IMR-90 (cell line): ENCODE results near the gene BLMH. TPM values are rescaled to one million over a fixed set of nuclear protein-coding genes. Genes with fewer than 3 reads are reported as not detected.

Source experiments
- ATAC-seq: fragments of 200-7000 bp; cut with Tn5 transposase; 2 replicates; pipeline ENCODE4 v1.9.1; 2020; ENCODE audit warnings: low read depth, mild to moderate bottlenecking, moderate library complexity
- BruUV-seq: library from RNA; stranded (reverse); fragments of 400-500 nt; replicated peaks from 2 replicates; lab custom pipeline; 2021; lab: Mats Ljungman, UMichigan
- CTCF ChIA-PET: fragments of 300-600 bp; formaldehyde crosslinking; extraction: SDS; loops from one replicate; lab custom pipeline; 2021; ENCODE audit warnings: antibody characterized with exemption; lab: Yijun Ruan, JAX
- POLR2A ChIA-PET: fragments of 300-600 bp; sonication (Branson Sonifier 250); formaldehyde crosslinking; loops from one replicate; lab custom pipeline; 2022; ENCODE audit warnings: antibody characterized with exemption; ENCODE audit not compliant: unreplicated experiment; lab: Charles Lee
- DNase-seq: peaks from one replicate; pipeline ENCODE4 v3.0.0; 2013
- H2AFZ ChIP-seq: replicated peaks from 2 replicates; pipeline ENCODE3; 2013; ENCODE audit warnings: low read length, mild to moderate bottlenecking; ENCODE audit not compliant: poor library complexity
- H2AK5ac ChIP-seq: 2 replicates; pipeline ENCODE4 v1.6.1; 2013; ENCODE audit warnings: low read depth, low read length, inconsistent platforms
- H2AK9ac ChIP-seq: replicated peaks from 2 replicates; pipeline ENCODE3; 2013; ENCODE audit warnings: mild to moderate bottlenecking, low read depth, low read length, moderate library complexity; ENCODE audit not compliant: poor library complexity
- H2BK120ac ChIP-seq: 2 replicates; pipeline ENCODE4 v1.6.1; 2013; ENCODE audit warnings: low read depth, low read length, inconsistent platforms
- H2BK15ac ChIP-seq: 3 replicates; pipeline ENCODE4 v1.6.1; 2013; ENCODE audit warnings: low read depth, low read length, inconsistent platforms
- H2BK20ac ChIP-seq: 2 replicates; pipeline ENCODE4 v1.6.1; 2013; ENCODE audit warnings: low read depth, mild to moderate bottlenecking, inconsistent platforms, low read length, moderate library complexity
- H2BK5ac ChIP-seq: 2 replicates; pipeline ENCODE4 v1.6.1; 2013; ENCODE audit warnings: mild to moderate bottlenecking, low read depth, low read length, inconsistent platforms; ENCODE audit not compliant: poor library complexity, severe bottlenecking
- H3K14ac ChIP-seq: replicated peaks from 2 replicates; pipeline ENCODE4 v1.6.1; 2013; ENCODE audit warnings: low read depth, low read length, inconsistent platforms
- H3K18ac ChIP-seq: 2 replicates; pipeline ENCODE4 v1.6.1; 2013; ENCODE audit warnings: low read depth, low read length, control low read depth
- H3K23ac ChIP-seq: 2 replicates; pipeline ENCODE4 v1.6.1; 2013; ENCODE audit warnings: low read depth, low read length, inconsistent platforms
- H3K27ac ChIP-seq: 2 replicates; pipeline ENCODE4 v1.5.1; 2013; ENCODE audit warnings: mild to moderate bottlenecking, control low read depth, low read length; ENCODE audit not compliant: insufficient read depth
- H3K27me3 ChIP-seq: 2 replicates; pipeline ENCODE4 v1.6.1; 2013; ENCODE audit warnings: low read length; ENCODE audit not compliant: control insufficient read depth, insufficient read depth
- H3K36me3 ChIP-seq: 2 replicates; pipeline ENCODE4 v1.6.1; 2013; ENCODE audit warnings: low read length, mixed read lengths; ENCODE audit not compliant: control insufficient read depth, insufficient read depth
- H3K4ac ChIP-seq: 2 replicates; pipeline ENCODE4 v1.6.1; 2013; ENCODE audit warnings: low read depth, low read length, inconsistent platforms
- H3K4me1 ChIP-seq: 2 replicates; pipeline ENCODE4 v1.6.1; 2013; ENCODE audit warnings: low read length, mixed read lengths; ENCODE audit not compliant: control insufficient read depth, insufficient read depth
- H3K4me2 ChIP-seq: 2 replicates; pipeline ENCODE4 v1.6.1; 2013; ENCODE audit warnings: low read depth, mild to moderate bottlenecking, control low read depth, low read length, moderate library complexity
- H3K4me3 ChIP-seq: 2 replicates; pipeline ENCODE4 v1.5.1; 2013; ENCODE audit warnings: low read depth, mild to moderate bottlenecking, control low read depth, low read length, moderate library complexity; ENCODE audit not compliant: insufficient read depth
- H3K56ac ChIP-seq: 2 replicates; pipeline ENCODE4 v1.6.1; 2013; ENCODE audit warnings: low read length, inconsistent platforms; ENCODE audit not compliant: insufficient read depth; ENCODE audit errors: extremely low read depth
- H3K79me1 ChIP-seq, 2 experiments: 2 replicates each; pipeline ENCODE4 v1.6.1; 2013; ENCODE audit warnings: low read length in 2 of 2, inconsistent platforms in 1 of 2, low read depth in 1 of 2
- H3K9ac ChIP-seq: 2 replicates; pipeline ENCODE4 v1.6.1; 2013; ENCODE audit warnings: low read depth, low read length, control low read depth
- H3K9me1 ChIP-seq: 2 replicates; pipeline ENCODE4 v1.6.1; 2013; ENCODE audit warnings: low read length, inconsistent platforms; ENCODE audit not compliant: insufficient read depth
- H3K9me3 ChIP-seq: 2 replicates; pipeline ENCODE4 v1.6.1; 2013; ENCODE audit warnings: low read length; ENCODE audit not compliant: control insufficient read depth, insufficient read depth
- H4K20me1 ChIP-seq: 2 replicates; pipeline ENCODE4 v1.6.1; 2013; ENCODE audit warnings: low read length, inconsistent platforms; ENCODE audit not compliant: insufficient read depth
- H4K5ac ChIP-seq: 2 replicates; pipeline ENCODE4 v1.6.1; 2013; ENCODE audit warnings: mild to moderate bottlenecking, low read depth, low read length, control low read depth
- H4K8ac ChIP-seq, 2 experiments: 2 replicates each; pipeline ENCODE4 v1.6.1; 2013; ENCODE audit warnings: low read depth in 2 of 2, low read length in 2 of 2, control low read depth in 1 of 2, inconsistent platforms in 1 of 2
- H4K91ac ChIP-seq: 2 replicates; pipeline ENCODE4 v1.6.1; 2013; ENCODE audit warnings: low read depth, low read length, inconsistent platforms; ENCODE audit not compliant: insufficient read depth
- CEBPB ChIP-seq: IDR thresholded peaks from 2 replicates; pipeline ENCODE4 v1.6.1; 2012; ENCODE audit warnings: low read depth, low read length, improper control_type of control experiment
- ELK1 ChIP-seq: fragments of 150-350 bp; IDR thresholded peaks from 2 replicates; pipeline ENCODE4 v1.6.1; 2016; ENCODE audit warnings: low read depth, mild to moderate bottlenecking, low read length, moderate library complexity, borderline replicate concordance
- POLR2A ChIP-seq: IDR thresholded peaks from 2 replicates; pipeline ENCODE4 v1.6.1; 2012; ENCODE audit warnings: mild to moderate bottlenecking, low read depth, low read length
- USF2 ChIP-seq: fragments of 150-350 bp; IDR thresholded peaks from 2 replicates; pipeline ENCODE4 v1.6.1; 2017; ENCODE audit warnings: mild to moderate bottlenecking, antibody characterized with exemption, low read length, low read depth
- WGBS, 2 experiments: methylation state at CpG; one replicate each; pipeline versions ENCODE4 v1.1.5 to v1.1.7; 2013; ENCODE audit warnings: missing lambda C conversion rate in 2 of 2; ENCODE audit not compliant: insufficient read length in 1 of 2; ENCODE audit errors: extremely low coverage in 2 of 2; 5-methylcytosine and 5-hydroxymethylcytosine counted together
- dilution Hi-C: fragments of 300-500 bp; cut with HindIII; formaldehyde crosslinking; loops from one replicate; pipeline ENCODE4 v1.14.3; 2018; ENCODE audit warnings: low sequenced_read_pairs; ENCODE audit not compliant: unreplicated experiment
- in situ Hi-C: fragments of 300-500 bp; cut with MboI; formaldehyde crosslinking; loops from 3 replicates; pipeline ENCODE4 v1.14.3; 2019; ENCODE audit warnings: low sequenced_read_pairs, inconsistent platforms, mixed read lengths
- intact Hi-C: fragments of 100-400 bp; cut with micrococcal nuclease; formaldehyde crosslinking; loops from 2 replicates; pipeline ENCODE4 v1.10.0; 2022
- polyA plus RNA-seq, 3 experiments: library from polyadenylated mRNA; depleted of rRNA; stranded (reverse); fragments of >200 nt; gene quantifications; 2 replicates each; pipeline ENCODE4 v1.2.3, GENCODE V29; 2012; ENCODE audit warnings: low replicate concordance in 1 of 3
- total RNA-seq: library from RNA; depleted of rRNA; stranded (reverse); fragments of >200 nt; gene quantifications from 2 replicates; pipeline ENCODE4 v1.2.3, GENCODE V29; 2012

Gene BLMH
- total and polyA plus RNA-seq, 2 of the 4 experiments (the other 2 are of a cell fraction) = 17.3 to 20.8 TPM

- Histone ChIP-seq H3K9me1 (peaks cover 5% of the 10 kb centered on the region), H3K18ac (no peak overlapping the region), H4K5ac (no peak overlapping the region), H2AK9ac (no peak overlapping the region), H3K79me1 (peaks cover 7 to 11% of the 10 kb centered on the region in 2 experiments; a peak in 2 of 4 replicates), H3K27me3 (no peaks in the 10 kb centered on the region), H2BK5ac (peak overlapping the region; percentile 49), H3K23ac (no peak overlapping the region), H3K4ac (no peak overlapping the region), H3K4me2 (no peak overlapping the region), H3K14ac (no peak overlapping the region), H3K27ac (no peak overlapping the region), H3K9me3 (no peaks in the 10 kb centered on the region), H3K36me3 (peaks cover 10% of the 10 kb centered on the region), H2BK20ac (no peak overlapping the region), H2AFZ (no peak overlapping the region), H2BK15ac (no peak overlapping the region), H4K8ac (no peak overlapping the region), H3K4me1 (peaks cover 5% of the 10 kb centered on the region; the same call in 1 of the 2 replicates), H2BK120ac (no peak overlapping the region), H4K91ac (no peak overlapping the region), H2AK5ac (no peak overlapping the region), H3K9ac (no peak overlapping the region), H3K4me3 (no peak overlapping the region), H3K56ac (no peak overlapping the region), H4K20me1 (no peaks in the 10 kb centered on the region)
- no TSS peak for BruUV-seq
- POLR2A ChIA-PET = no interaction called here
- dilution Hi-C loops = no loop called here
- DNase-seq (peak; percentile 66), ATAC-seq (peak; percentile 81)
- in situ Hi-C loops = no loop called here
- WGBS, 2 experiments = no CpG with 5 or more reads among the region's 5 CpGs
- intact Hi-C loops = no loop called here
- CTCF ChIA-PET = no interaction called here
- TF ChIP-seq POLR2A (no peak), CEBPB (peak; percentile 85), USF2 (no peak), ELK1 (no peak)
Observed at GRCh38 chr17:30256756-30257506, 34.8 kb downstream of the BLMH start.
